RPMI8226 (cell line): ENCODE data around the gene OR7D2.
"Not testable (repeated sequence)": the region's sequence is repeated elsewhere in the genome, so short reads cannot be mapped to it uniquely, and the experiment has no call there.

Experiments
- DNase-seq: peaks from one replicate; pipeline ENCODE4 v3.0.0-alpha.2; 2015

OR7D2 gene

GRCh38 chr19:9178901-9179300 lies at the start of gene OR7D2:
Gene OR7D2 (plus strand): TSS chr19:9178979. CDS start chr19:9185782, 6,803 bp downstream.
- no peak for DNase-seq

- peak; percentile 78 for DNase-seq
Measured at GRCh38 chr19:9130965-9131364, 47.8 kb upstream of the OR7D2 start.

- no peak for DNase-seq
Measured at GRCh38 chr19:9132422-9132821, 46.4 kb upstream of the OR7D2 start.

GRCh38 chr19:9139609-9140158 lies 39.1 kb upstream of the OR7D2 start:
- no peak for DNase-seq

- peak; percentile 96 for DNase-seq
Measured at GRCh38 chr19:9140159-9140874, 38.5 kb upstream of the OR7D2 start, which contains the start of gene ZNF317. Gene ZNF317 (plus strand): TSS chr19:9140397. CDS start chr19:9156017, 15,620 bp downstream.

- DNase-seq, result no peak
Measured at GRCh38 chr19:9144920-9145319, 33.9 kb upstream of the OR7D2 start.

- DNase-seq, result no peak
Measured at GRCh38 chr19:9146882-9147281, 31.9 kb upstream of the OR7D2 start.

- no peak for DNase-seq
Measured at GRCh38 chr19:9148697-9149096, 30.1 kb upstream of the OR7D2 start.

GRCh38 chr19:9149997-9150396 lies 28.8 kb upstream of the OR7D2 start:
- no peak for DNase-seq

- DNase-seq, result no peak
Measured at GRCh38 chr19:9150650-9151049, 28.1 kb upstream of the OR7D2 start.

- DNase-seq, result no peak
Measured at GRCh38 chr19:9151367-9151766, 27.4 kb upstream of the OR7D2 start.

GRCh38 chr19:9155591-9155990 lies 23.2 kb upstream of the OR7D2 start:
- DNase-seq, result no peak

GRCh38 chr19:9156304-9156703 lies 22.5 kb upstream of the OR7D2 start:
- DNase-seq, result no peak

GRCh38 chr19:9159891-9160290 lies 18.9 kb upstream of the OR7D2 start:
- no peak for DNase-seq

- no peak for DNase-seq
Measured at GRCh38 chr19:9161427-9161826, 17.4 kb upstream of the OR7D2 start.

- DNase-seq, result no peak
Measured at GRCh38 chr19:9165261-9165660, 13.5 kb upstream of the OR7D2 start.

GRCh38 chr19:9166846-9167245 lies 11.9 kb upstream of the OR7D2 start:
- DNase-seq, result no peak

- no peak for DNase-seq
Measured at GRCh38 chr19:9171393-9171991, 7.3 kb upstream of the OR7D2 start.

- DNase-seq, result no peak
Measured at GRCh38 chr19:9175326-9175725, 3.5 kb upstream of the OR7D2 start.

- DNase-seq, result no peak
Measured at GRCh38 chr19:9183000-9183399, 4.2 kb downstream of the OR7D2 start.

- no peak for DNase-seq
Measured at GRCh38 chr19:9187191-9187590, 8.4 kb downstream of the OR7D2 start.

- DNase-seq, result no peak
Measured at GRCh38 chr19:9189535-9189934, 10.8 kb downstream of the OR7D2 start.

GRCh38 chr19:9198044-9198443 lies 19.3 kb downstream of the OR7D2 start:
- DNase-seq, result not testable (repeated sequence)

GRCh38 chr19:9205501-9206113 lies 26.8 kb downstream of the OR7D2 start:
- DNase-seq, result peak; percentile 70
